A549 (cell line): ENCODE results near the gene ADI1. TPM values are rescaled to one million over a fixed set of nuclear protein-coding genes. Genes with fewer than 3 reads are reported as not detected.
A peak's percentile ranks its signal among the peaks of the same experiment; 100 is the strongest.

Experiments used
- ATAC-seq, 2 experiments: fragments of 200-7000 bp in 1 of 2; fragments of >200 bp in 1 of 2; cut with Nextera tagmentation in 1 of 2; cut with Tn5 transposase in 1 of 2; 3 replicates each; pipeline versions ENCODE4 v1.8.0 to v1.9.1; 2018 to 2020; ENCODE audit warnings: mild to moderate bottlenecking in 1 of 2, moderate library complexity in 1 of 2
- CTCF ChIA-PET: fragments of 300-600 bp; sonication (Branson Sonifier 250); formaldehyde crosslinking; extraction: SDS; loops from one replicate; lab custom pipeline; 2021; ENCODE audit warnings: antibody characterized with exemption, inconsistent platforms; lab: Yijun Ruan, JAX
- POLR2A ChIA-PET: fragments of 350-600 bp; formaldehyde crosslinking; extraction: SDS; loops from one replicate; lab custom pipeline; 2021; ENCODE audit warnings: antibody characterized with exemption, inconsistent platforms; lab: Yijun Ruan, JAX
- DNase-seq, 2 experiments: peaks; one replicate each; pipeline versions ENCODE4 v3.0.0 to v3.0.0-alpha.2; 2011 to 2016; ENCODE audit warnings: low read depth in 1 of 2, low spot score in 1 of 2
- FAIRE-seq: peaks from 2 replicates; lab custom pipeline; 2011; peaks lifted over from hg19 to GRCh38; lab: Jason Lieb, UNC
- H3K27ac ChIP-seq, 2 experiments: fragments of >200 bp; sonication (Bioruptor Twin); formaldehyde crosslinking; 3 replicates each; pipeline ENCODE4 v1.5.1; 2016 to 2017
- H3K4me1 ChIP-seq: fragments of >200 bp; sonication (Bioruptor Twin); formaldehyde crosslinking; 3 replicates; pipeline ENCODE4 v1.6.1; 2016
- H3K4me2 ChIP-seq: fragments of >200 bp; sonication (Bioruptor Twin); formaldehyde crosslinking; 3 replicates; pipeline ENCODE4 v1.6.1; 2016
- H3K4me3 ChIP-seq: fragments of >200 bp; sonication (Bioruptor Twin); formaldehyde crosslinking; 3 replicates; pipeline ENCODE4 v1.5.1; 2016
- H3K9me3 ChIP-seq: fragments of >200 bp; sonication (Bioruptor Twin); formaldehyde crosslinking; 3 replicates; pipeline ENCODE4 v1.6.1; 2016
- BHLHE40 ChIP-seq: IDR thresholded peaks from 2 replicates; pipeline ENCODE4 v1.6.1; 2012; ENCODE audit warnings: low read depth, low read length, inconsistent platforms
- CHD2 ChIP-seq: fragments of 150-350 bp; IDR thresholded peaks from 2 replicates; pipeline ENCODE4 v1.6.1; 2014; ENCODE audit warnings: low read length; ENCODE audit not compliant: partially characterized antibody
- CTCF ChIP-seq: fragments of >200 bp; sonication (Bioruptor Twin); formaldehyde crosslinking; IDR thresholded peaks from 3 replicates; pipeline ENCODE4 v1.5.1; 2016
- EHF ChIP-seq: fragments of 250-450 bp; sonication (Bioruptor Pico); IDR thresholded peaks from 2 replicates; pipeline ENCODE4 v1.5.0; 2020; ENCODE audit warnings: mild to moderate bottlenecking
- ESRRA ChIP-seq: fragments of 150-350 bp; IDR thresholded peaks from 2 replicates; pipeline ENCODE4 v1.6.1; 2014; ENCODE audit warnings: mild to moderate bottlenecking, low read length, borderline replicate concordance
- HMGXB4 ChIP-seq: fragments of 250-450 bp; sonication (Bioruptor Pico); IDR thresholded peaks from 2 replicates; pipeline ENCODE4 v1.5.0; 2021; ENCODE audit warnings: mild to moderate bottlenecking, moderate library complexity, borderline replicate concordance
- NPAS2 ChIP-seq: fragments of 250-450 bp; sonication (Bioruptor Pico); IDR thresholded peaks from 2 replicates; pipeline ENCODE4 v1.8.0; 2022; ENCODE audit warnings: mild to moderate bottlenecking, moderate library complexity, borderline replicate concordance
- PHF8 ChIP-seq: fragments of 200-600 bp; sonication (generic); IDR thresholded peaks from 2 replicates; pipeline ENCODE4 v1.6.1; 2016; ENCODE audit warnings: low read depth, mild to moderate bottlenecking, antibody characterized with exemption, moderate library complexity, borderline replicate concordance
- REST ChIP-seq: fragments of 200-600 bp; sonication (generic); IDR thresholded peaks from 2 replicates; pipeline ENCODE4 v1.6.1; 2016; ENCODE audit warnings: antibody characterized with exemption, mild to moderate bottlenecking, moderate library complexity
- SMC3 ChIP-seq: fragments of >200 bp; sonication (Bioruptor Twin); formaldehyde crosslinking; IDR thresholded peaks from 3 replicates; pipeline ENCODE4 v1.6.1; 2018; ENCODE audit warnings: inconsistent platforms
- TFCP2L1 ChIP-seq: fragments of 250-450 bp; sonication (Bioruptor Pico); IDR thresholded peaks from 2 replicates; pipeline ENCODE4 v1.5.0; 2021; ENCODE audit warnings: mild to moderate bottlenecking
- TP53 ChIP-seq: fragments of 250-450 bp; sonication (Bioruptor Pico); IDR thresholded peaks from 2 replicates; pipeline ENCODE4 v1.5.0; 2021; ENCODE audit warnings: mild to moderate bottlenecking, moderate library complexity
- ZSCAN20 ChIP-seq: fragments of 250-450 bp; sonication (Bioruptor Pico); IDR thresholded peaks from 2 replicates; pipeline ENCODE4 v1.8.0; 2022; ENCODE audit warnings: mild to moderate bottlenecking, moderate library complexity
- WGBS: methylation state at CpG from one replicate; pipeline ENCODE4 v1.1.6; 2017; ENCODE audit errors: missing lambda C conversion rate; 5-methylcytosine and 5-hydroxymethylcytosine counted together
- polyA plus RNA-seq, 4 experiments: library from polyadenylated mRNA; depleted of rRNA in 3 of 4; stranded (reverse); fragments of >200 nt; fragmentation: RNase III in 1 of 4; extraction: RNeasy Plus Mini Kit Qiagen cat#74134 plus additional on column Dnase treatment in 1 of 4; gene quantifications; 2 replicates in 3 of 4; 3 replicates in 1 of 4; pipeline ENCODE4 v1.2.3, GENCODE V29; 2011 to 2017
- TF ChIP-seq, protein P1 (sequence below): fragments of 450-650 bp; IDR thresholded peaks from 2 replicates; pipeline ENCODE4 v1.6.1; 2014; ENCODE audit warnings: antibody characterized with exemption

The ADI1 gene
- polyA plus RNA-seq, 2 of the 4 experiments (the other 2 are of a cell fraction), result 47.9 to 84.6 TPM

DNA sequence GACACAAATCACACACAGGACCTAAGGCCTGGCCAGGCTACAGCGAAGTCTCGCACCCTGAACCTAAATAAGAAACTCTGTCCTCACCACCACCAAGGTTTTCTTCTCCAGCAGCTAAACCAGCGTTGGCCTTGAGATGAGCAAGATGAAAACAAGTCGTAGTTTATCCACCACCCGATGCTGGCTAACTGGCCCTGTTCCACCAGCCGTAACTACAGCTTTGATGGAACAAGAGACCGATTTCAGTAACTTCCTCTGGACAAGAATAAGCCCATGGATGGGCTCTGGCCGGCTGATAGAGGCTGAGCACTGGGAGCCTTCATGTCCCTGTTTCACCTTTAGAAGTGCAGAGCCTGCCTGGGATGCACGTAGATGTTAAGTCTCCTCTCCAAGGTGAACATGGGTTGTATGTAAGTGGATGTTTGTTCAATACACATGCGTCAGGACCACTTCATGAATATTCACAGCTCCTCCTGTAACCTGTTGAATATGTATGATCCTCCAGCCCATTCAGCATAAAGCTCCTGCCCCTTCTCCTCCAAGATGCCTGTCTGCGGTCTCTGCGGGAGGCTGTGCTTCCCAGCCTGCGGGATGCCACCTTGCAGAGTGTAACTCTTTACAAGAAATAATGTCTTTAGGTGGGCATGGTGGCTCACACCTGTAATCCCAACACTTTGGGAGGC lies 24.2 kb downstream of the ADI1 start (continued):
- TF ChIP-seq HMGXB4 (CRISPR knock-in tag), result no peak
- TF ChIP-seq REST, result no peak
- no peak for TF ChIP-seq NPAS2 (CRISPR knock-in tag)

GRCh38 chr2:3493615-3494007 lies 25.7 kb downstream of the ADI1 start:
- H3K4me2 ChIP-seq, result no peak overlapping the region
- H3K27ac ChIP-seq, result no peak overlapping the region
- FAIRE-seq (no peak), ATAC-seq (peak; percentile 6 to 60; a peak in 3 of 6 replicates), DNase-seq (peak in 1 of 2 experiments; percentile 20)
- H3K4me1 ChIP-seq, result no peaks in the 10 kb centered on the region
- no peak for TF ChIP-seq CHD2
- TF ChIP-seq REST, result no peak
- TF ChIP-seq TFCP2L1 (CRISPR knock-in tag), result no peak
- TF ChIP-seq SMC3, result no peak
- no peak for TF ChIP-seq TP53 (CRISPR knock-in tag)
- no peak for TF ChIP-seq NPAS2 (CRISPR knock-in tag)
- TF ChIP-seq CTCF, result no peak
- TF ChIP-seq EHF, result no peak
- TF ChIP-seq, protein P1, sequence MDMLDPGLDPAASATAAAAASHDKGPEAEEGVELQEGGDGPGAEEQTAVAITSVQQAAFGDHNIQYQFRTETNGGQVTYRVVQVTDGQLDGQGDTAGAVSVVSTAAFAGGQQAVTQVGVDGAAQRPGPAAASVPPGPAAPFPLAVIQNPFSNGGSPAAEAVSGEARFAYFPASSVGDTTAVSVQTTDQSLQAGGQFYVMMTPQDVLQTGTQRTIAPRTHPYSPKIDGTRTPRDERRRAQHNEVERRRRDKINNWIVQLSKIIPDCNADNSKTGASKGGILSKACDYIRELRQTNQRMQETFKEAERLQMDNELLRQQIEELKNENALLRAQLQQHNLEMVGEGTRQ, result no peak
- no peak for TF ChIP-seq BHLHE40
- no peak for TF ChIP-seq PHF8
- TF ChIP-seq ZSCAN20, result no peak
- TF ChIP-seq ESRRA, result no peak
- H3K4me3 ChIP-seq, result no peak overlapping the region
- POLR2A ChIA-PET, result no interaction called here
- no peaks in the 10 kb centered on the region for H3K9me3 ChIP-seq
- CTCF ChIA-PET, result interaction anchor here (1.1 to 1.6 kb wide), 4 partner anchors 10 to 20 kb away, joined by 3 to 4 read pairs (median 3); no protein-coding TSS in a partner anchor
- 70% methylated on average over 10 of the region's 10 CpGs for WGBS
